ENCODE data around the gene PSME4. TPM values are rescaled to one million over a fixed set of nuclear protein-coding genes. Genes with fewer than 3 reads are reported as not detected.
"Not testable (repeated sequence)": the region's sequence is repeated elsewhere in the genome, so short reads cannot be mapped to it uniquely, and the experiment has no call there.

The PSME4 gene
- total RNA-seq, 1 donor from 2014 or later, result 74.3 TPM

GRCh38 chr2:53939656-53940055, 31.1 kb downstream of the PSME4 start:
- intact Hi-C loops (cut with micrococcal nuclease), result loop anchor here (5.0 to 10.0 kb wide), 3 partner anchors 33 to 565 kb away; partner anchors contain the start of gene PSME4
- H3K36me3 Mint-ChIP-seq (ENCODE audit: low read depth), result peaks cover 52% of the 10 kb centered on the region
- H3K27me3 Mint-ChIP-seq, result no peaks in the 10 kb centered on the region
- H3K4me1 Mint-ChIP-seq, result peaks cover 41% of the 10 kb centered on the region
- H3K4me3 Mint-ChIP-seq, result no peak overlapping the region
- ChIA-PET CTCF (interaction anchor here (0.8 kb wide), 1 partner anchor 164 kb away, joined by 3 read pairs; no protein-coding TSS in a partner anchor), POLR2A (interaction anchor here (1.3 kb wide), 1 partner anchor 31 kb away, joined by 3 read pairs; the partner anchor contains the start of gene PSME4)
- H3K9me3 Mint-ChIP-seq, result no peaks in the 10 kb centered on the region
- H3K27ac Mint-ChIP-seq, result no peak overlapping the region
- ATAC-seq (ENCODE audit: low read depth) (no peak), DNase-seq (no peak)
- TF ChIP-seq, protein P1, sequence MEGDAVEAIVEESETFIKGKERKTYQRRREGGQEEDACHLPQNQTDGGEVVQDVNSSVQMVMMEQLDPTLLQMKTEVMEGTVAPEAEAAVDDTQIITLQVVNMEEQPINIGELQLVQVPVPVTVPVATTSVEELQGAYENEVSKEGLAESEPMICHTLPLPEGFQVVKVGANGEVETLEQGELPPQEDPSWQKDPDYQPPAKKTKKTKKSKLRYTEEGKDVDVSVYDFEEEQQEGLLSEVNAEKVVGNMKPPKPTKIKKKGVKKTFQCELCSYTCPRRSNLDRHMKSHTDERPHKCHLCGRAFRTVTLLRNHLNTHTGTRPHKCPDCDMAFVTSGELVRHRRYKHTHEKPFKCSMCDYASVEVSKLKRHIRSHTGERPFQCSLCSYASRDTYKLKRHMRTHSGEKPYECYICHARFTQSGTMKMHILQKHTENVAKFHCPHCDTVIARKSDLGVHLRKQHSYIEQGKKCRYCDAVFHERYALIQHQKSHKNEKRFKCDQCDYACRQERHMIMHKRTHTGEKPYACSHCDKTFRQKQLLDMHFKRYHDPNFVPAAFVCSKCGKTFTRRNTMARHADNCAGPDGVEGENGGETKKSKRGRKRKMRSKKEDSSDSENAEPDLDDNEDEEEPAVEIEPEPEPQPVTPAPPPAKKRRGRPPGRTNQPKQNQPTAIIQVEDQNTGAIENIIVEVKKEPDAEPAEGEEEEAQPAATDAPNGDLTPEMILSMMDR (IDR thresholded peaks at IDR 0.05), result no peak

GRCh38 chr2:53938904-53939303, 31.9 kb downstream of the PSME4 start:
- Mint-ChIP-seq H3K4me3 (no peak overlapping the region), H3K4me1 (peaks cover 38% of the 10 kb centered on the region), H3K36me3 (ENCODE audit: low read depth) (peaks cover 55% of the 10 kb centered on the region), H3K27me3 (no peaks in the 10 kb centered on the region), H3K27ac (no peak overlapping the region), H3K9me3 (no peaks in the 10 kb centered on the region)
- TF ChIP-seq, protein P1 (IDR thresholded peaks at IDR 0.05), result no peak
- intact Hi-C loops (cut with micrococcal nuclease), result loop anchor here (5.0 kb wide), 1 partner anchor 33 kb away; the partner anchor contains the start of gene PSME4
- DNase-seq (no peak), ATAC-seq (ENCODE audit: low read depth) (no peak)
- ChIA-PET CTCF (interaction anchor here (0.8 kb wide), 1 partner anchor 165 kb away, joined by 3 read pairs; no protein-coding TSS in a partner anchor), POLR2A (no interaction called here)

- H3K4me1 Mint-ChIP-seq, result no peaks in the 10 kb centered on the region
- ChIA-PET CTCF (interaction anchor here (1.3 kb wide), 1 partner anchor 170 kb away, joined by 3 read pairs; no protein-coding TSS in a partner anchor), POLR2A (interaction anchor here (0.7 to 1.0 kb wide), 3 partner anchors 9 to 164 kb away, joined by 4 to 5 read pairs (median 5); no protein-coding TSS in a partner anchor)
- peaks cover 77% of the 10 kb centered on the region for H3K36me3 Mint-ChIP-seq (ENCODE audit: low read depth)
- TF ChIP-seq, protein P1 (IDR thresholded peaks at IDR 0.05), result no peak
- no peak overlapping the region for H3K27ac Mint-ChIP-seq
- no peak overlapping the region for H3K4me3 Mint-ChIP-seq
- H3K9me3 Mint-ChIP-seq, result no peaks in the 10 kb centered on the region
- DNase-seq (no peak), ATAC-seq (ENCODE audit: low read depth) (no peak)
- H3K27me3 Mint-ChIP-seq, result no peaks in the 10 kb centered on the region
- intact Hi-C loops (cut with micrococcal nuclease), result no loop called here
Measured at GRCh38 chr2:53933329-53933728, 37.5 kb downstream of the PSME4 start.

GRCh38 chr2:53926321-53926720, 44.5 kb downstream of the PSME4 start:
- H3K4me1 Mint-ChIP-seq; H3K27ac Mint-ChIP-seq; CTCF ChIA-PET; H3K4me3 Mint-ChIP-seq; intact Hi-C loops (cut with micrococcal nuclease); H3K27me3 Mint-ChIP-seq; DNase-seq; H3K9me3 Mint-ChIP-seq; ATAC-seq (ENCODE audit: low read depth): not testable (repeated sequence)
- POLR2A ChIA-PET, result interaction anchor here (0.8 kb wide), 1 partner anchor 12 kb away, joined by 4 read pairs; no protein-coding TSS in a partner anchor
- H3K36me3 Mint-ChIP-seq (ENCODE audit: low read depth), result peaks cover 82% of the 10 kb centered on the region

DNA sequence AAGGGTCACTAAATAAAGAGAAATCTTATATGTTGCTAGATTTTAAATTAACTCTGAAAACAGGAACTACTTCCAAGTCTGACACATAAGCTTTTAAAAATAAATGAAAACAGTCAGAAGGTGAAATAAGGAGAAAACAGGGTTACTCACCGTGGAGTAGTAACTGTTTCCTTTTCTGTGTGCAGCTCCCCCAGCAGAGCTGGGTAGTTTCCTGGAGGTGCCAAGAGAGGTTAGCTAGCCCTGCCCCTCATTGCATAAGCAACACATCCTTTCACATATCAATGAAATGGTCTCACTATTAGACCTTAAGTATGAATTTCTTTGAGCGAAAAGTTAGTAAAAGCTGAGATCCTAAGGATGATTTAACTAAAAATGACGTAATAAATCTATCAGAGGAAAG, 57.1 kb downstream of the PSME4 start:
- DNase-seq (no peak), ATAC-seq (ENCODE audit: low read depth) (peak; percentile 85)
- ChIA-PET CTCF (no interaction called here), POLR2A (interaction anchor here (0.5 to 1.0 kb wide), 3 partner anchors 13 to 813 kb away, joined by 4 to 11 read pairs (median 4); no protein-coding TSS in a partner anchor)
- TF ChIP-seq, protein P1 (IDR thresholded peaks at IDR 0.05), result no peak
- Mint-ChIP-seq H3K4me3 (no peak overlapping the region), H3K27me3 (no peaks in the 10 kb centered on the region), H3K36me3 (ENCODE audit: low read depth) (peaks cover 48% of the 10 kb centered on the region), H3K27ac (peak overlapping the region; percentile 27), H3K9me3 (no peaks in the 10 kb centered on the region), H3K4me1 (peaks cover 12% of the 10 kb centered on the region)
- intact Hi-C loops (cut with micrococcal nuclease), result loop anchor here (10.0 kb wide), 1 partner anchor 791 kb away; no protein-coding TSS in a partner anchor
